OCI-LY7 (cell line): ENCODE measurements around the gene CRYGC. TPM values are rescaled to one million over a fixed set of nuclear protein-coding genes. Genes with fewer than 3 reads are reported as not detected.

Source experiments
- BruUV-seq: library from RNA; stranded (reverse); fragments of 400-500 nt; replicated peaks from 2 replicates; lab custom pipeline; 2021; lab: Mats Ljungman, UMichigan
- CTCF ChIA-PET: fragments of 300-600 bp; sonication (Branson Sonifier 250); formaldehyde crosslinking; loops from one replicate; lab custom pipeline; 2022; ENCODE audit warnings: antibody characterized with exemption; ENCODE audit not compliant: unreplicated experiment; lab: Charles Lee
- POLR2A ChIA-PET: fragments of 300-600 bp; sonication (Branson Sonifier 250); formaldehyde crosslinking; loops from one replicate; lab custom pipeline; 2022; ENCODE audit warnings: antibody characterized with exemption; lab: Charles Lee
- DNase-seq: peaks from one replicate; pipeline ENCODE4 v3.0.0-alpha.2; 2015; ENCODE audit warnings: low spot score
- H2AFZ ChIP-seq: fragments of 200-600 bp; sonication (generic), shearing (Covaris generic); 2 replicates; pipeline ENCODE4 v1.6.1; 2014; ENCODE audit warnings: mild to moderate bottlenecking, antibody characterized with exemption, low read length, moderate library complexity
- H3K27ac ChIP-seq: fragments of 200-600 bp; sonication (generic); 2 replicates; pipeline ENCODE4 v1.5.1; 2014; ENCODE audit warnings: mixed run types, low read depth, mild to moderate bottlenecking, moderate library complexity, low read length, inconsistent platforms; ENCODE audit not compliant: poor library complexity, severe bottlenecking
- H3K36me3 ChIP-seq: fragments of 200-600 bp; sonication (generic); 2 replicates; pipeline ENCODE4 v1.6.1; 2014; ENCODE audit warnings: mild to moderate bottlenecking, antibody characterized with exemption, low read length, moderate library complexity, mixed read lengths; ENCODE audit not compliant: insufficient read depth
- H3K4me1 ChIP-seq: fragments of 200-600 bp; sonication (generic); 2 replicates; pipeline ENCODE4 v1.5.1; 2014; ENCODE audit warnings: mild to moderate bottlenecking, low read length; ENCODE audit not compliant: insufficient read depth, poor library complexity, severe bottlenecking
- H3K4me2 ChIP-seq: fragments of 200-600 bp; sonication (generic); 2 replicates; pipeline ENCODE4 v1.6.1; 2014; ENCODE audit warnings: mild to moderate bottlenecking, low read length
- H3K4me3 ChIP-seq: fragments of 200-600 bp; sonication (generic); 2 replicates; pipeline ENCODE4 v1.5.1; 2014; ENCODE audit warnings: mild to moderate bottlenecking, low read depth, low read length; ENCODE audit not compliant: poor library complexity, severe bottlenecking
- H3K79me2 ChIP-seq: fragments of 200-600 bp; sonication (generic); 2 replicates; pipeline ENCODE4 v1.6.1; 2016; ENCODE audit warnings: low read depth, mild to moderate bottlenecking, low read length, moderate library complexity, mixed read lengths; ENCODE audit not compliant: insufficient read depth
- H3K9me2 ChIP-seq: fragments of 200-600 bp; sonication (generic); 2 replicates; pipeline ENCODE4 v1.6.1; 2016; ENCODE audit warnings: mild to moderate bottlenecking, low read length, mixed read lengths; ENCODE audit not compliant: insufficient read depth
- H3K9me3 ChIP-seq: fragments of 200-600 bp; sonication (generic); 2 replicates; pipeline ENCODE4 v1.6.1; 2014; ENCODE audit warnings: mild to moderate bottlenecking, mixed run types, low read length, mixed read lengths
- H4K20me1 ChIP-seq: fragments of 200-600 bp; sonication (generic); 2 replicates; pipeline ENCODE4 v1.6.1; 2014; ENCODE audit warnings: mild to moderate bottlenecking, antibody characterized with exemption, low read length, moderate library complexity, mixed read lengths; ENCODE audit not compliant: insufficient read depth
- EZH2phosphoT487 ChIP-seq: fragments of 200-600 bp; sonication (generic); IDR thresholded peaks from 2 replicates; pipeline ENCODE4 v1.6.1; 2018; ENCODE audit warnings: low read depth, borderline replicate concordance, mild to moderate bottlenecking, mixed run types, antibody characterized with exemption, low read length, moderate library complexity, mixed read lengths
- intact Hi-C: fragments of 100-400 bp; cut with micrococcal nuclease; formaldehyde crosslinking; loops from one replicate; pipeline ENCODE4 v1.10.0; 2022; ENCODE audit not compliant: unreplicated experiment
- total RNA-seq, 2 experiments: library from RNA; depleted of rRNA in 1 of 2; stranded (reverse); fragments of >200 nt in 1 of 2; shearing (Covaris generic) in 1 of 2; gene quantifications; 2 replicates each; pipeline ENCODE4 v1.2.3, GENCODE V29; 2014 to 2022
- TF ChIP-seq, protein P1 (sequence below): fragments of 200-600 bp; sonication (generic); conservative IDR thresholded peaks from 2 replicates; pipeline ENCODE4 v1.5.1; 2014; ENCODE audit warnings: mild to moderate bottlenecking, antibody characterized with exemption, low read length, moderate library complexity, mixed read lengths

CRYGC gene
- total RNA-seq, 2 experiments from 2014 or later: not detected

- no TSS peak for BruUV-seq
- Histone ChIP-seq H3K9me2 (no peaks in the 10 kb centered on the region), H3K4me3 (no peak overlapping the region), H3K4me2 (no peak overlapping the region), H2AFZ (no peak overlapping the region), H3K79me2 (no peaks in the 10 kb centered on the region), H3K27ac (no peak overlapping the region), H4K20me1 (no peaks in the 10 kb centered on the region), H3K4me1 (no peaks in the 10 kb centered on the region), H3K9me3 (no peaks in the 10 kb centered on the region), H3K36me3 (no peaks in the 10 kb centered on the region)
- intact Hi-C loops: no loop called here
- no peak for DNase-seq
- CTCF ChIA-PET: no interaction called here
- POLR2A ChIA-PET: no interaction called here
- TF ChIP-seq, protein P1, sequence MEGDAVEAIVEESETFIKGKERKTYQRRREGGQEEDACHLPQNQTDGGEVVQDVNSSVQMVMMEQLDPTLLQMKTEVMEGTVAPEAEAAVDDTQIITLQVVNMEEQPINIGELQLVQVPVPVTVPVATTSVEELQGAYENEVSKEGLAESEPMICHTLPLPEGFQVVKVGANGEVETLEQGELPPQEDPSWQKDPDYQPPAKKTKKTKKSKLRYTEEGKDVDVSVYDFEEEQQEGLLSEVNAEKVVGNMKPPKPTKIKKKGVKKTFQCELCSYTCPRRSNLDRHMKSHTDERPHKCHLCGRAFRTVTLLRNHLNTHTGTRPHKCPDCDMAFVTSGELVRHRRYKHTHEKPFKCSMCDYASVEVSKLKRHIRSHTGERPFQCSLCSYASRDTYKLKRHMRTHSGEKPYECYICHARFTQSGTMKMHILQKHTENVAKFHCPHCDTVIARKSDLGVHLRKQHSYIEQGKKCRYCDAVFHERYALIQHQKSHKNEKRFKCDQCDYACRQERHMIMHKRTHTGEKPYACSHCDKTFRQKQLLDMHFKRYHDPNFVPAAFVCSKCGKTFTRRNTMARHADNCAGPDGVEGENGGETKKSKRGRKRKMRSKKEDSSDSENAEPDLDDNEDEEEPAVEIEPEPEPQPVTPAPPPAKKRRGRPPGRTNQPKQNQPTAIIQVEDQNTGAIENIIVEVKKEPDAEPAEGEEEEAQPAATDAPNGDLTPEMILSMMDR: no peak
Measured at GRCh38 chr2:208097801-208098200, 31.8 kb downstream of the CRYGC start.

- BruUV-seq: no TSS peak
- H2AFZ ChIP-seq: no peak overlapping the region
- CTCF ChIA-PET: no interaction called here
- TF ChIP-seq EZH2phosphoT487: no peak
- TF ChIP-seq, protein P1: no peak
- no peaks in the 10 kb centered on the region for H4K20me1 ChIP-seq
- no peaks in the 10 kb centered on the region for H3K4me1 ChIP-seq
- no peaks in the 10 kb centered on the region for H3K9me3 ChIP-seq
- DNase-seq: no peak
- H3K27ac ChIP-seq: no peak overlapping the region
- H3K9me2 ChIP-seq: no peaks in the 10 kb centered on the region
- intact Hi-C loops: no loop called here
- POLR2A ChIA-PET: interaction anchor here (0.6 kb wide), 1 partner anchor 81 kb away, joined by 5 read pairs; no protein-coding TSS in a partner anchor
- H3K4me3 ChIP-seq: no peak overlapping the region
- H3K36me3 ChIP-seq: no peaks in the 10 kb centered on the region
- no peak overlapping the region for H3K4me2 ChIP-seq
- no peaks in the 10 kb centered on the region for H3K79me2 ChIP-seq
Measured at GRCh38 chr2:208097313-208097712, 32.3 kb downstream of the CRYGC start.

DNA sequence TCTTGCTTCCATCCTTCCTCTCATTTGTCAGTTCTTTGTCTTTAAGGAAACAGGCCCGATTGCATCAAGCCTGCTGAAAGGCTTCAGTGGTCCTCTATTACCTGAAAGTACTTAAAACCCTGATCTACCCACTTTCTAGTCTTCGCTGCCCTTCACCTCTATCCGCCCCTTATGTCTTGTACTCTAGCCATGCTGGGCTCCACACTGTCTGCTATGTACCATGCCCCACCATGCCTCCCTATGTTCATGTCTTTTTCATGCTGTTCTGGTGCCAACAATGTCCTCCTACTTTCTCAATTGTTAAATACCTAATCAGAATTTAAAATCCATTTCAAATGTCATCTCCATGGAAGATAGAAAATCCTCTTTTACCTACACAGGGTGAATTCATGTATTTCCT is 33.5 kb downstream of the CRYGC start:
- TF ChIP-seq, protein P1: no peak
- TF ChIP-seq EZH2phosphoT487: no peak
- POLR2A ChIA-PET: no interaction called here
- Histone ChIP-seq H3K9me3 (no peaks in the 10 kb centered on the region), H2AFZ (no peak overlapping the region), H3K36me3 (no peaks in the 10 kb centered on the region), H3K4me2 (no peak overlapping the region), H3K79me2 (no peaks in the 10 kb centered on the region), H3K9me2 (no peaks in the 10 kb centered on the region), H4K20me1 (no peaks in the 10 kb centered on the region), H3K4me3 (no peak overlapping the region), H3K4me1 (no peaks in the 10 kb centered on the region), H3K27ac (no peak overlapping the region)
- intact Hi-C loops: no loop called here
- CTCF ChIA-PET: no interaction called here
- BruUV-seq: no TSS peak
- DNase-seq: no peak
